CD8-positive, alpha-beta memory T cell (primary cell): Measurements from ENCODE around the gene GGACT. TPM values are rescaled to one million over a fixed set of nuclear protein-coding genes. Genes with fewer than 3 reads are reported as not detected.
A peak's percentile ranks its signal among the peaks of the same experiment; 100 is the strongest.

Source experiments
- CTCF ChIA-PET: fragments of 350-600 bp; sonication (Branson Sonifier 250); formaldehyde crosslinking; loops from one replicate; lab custom pipeline; 2021; ENCODE audit warnings: antibody characterized with exemption; lab: Charles Lee
- POLR2A ChIA-PET: fragments of 350-600 bp; sonication (Branson Sonifier 250); formaldehyde crosslinking; loops from one replicate; lab custom pipeline; 2021; ENCODE audit warnings: antibody characterized with exemption; lab: Charles Lee
- DNase-seq, 5 donors: peaks; one replicate each; pipeline versions ENCODE4 v3.0.0 to v3.0.0-alpha.2; 2020 to 2022; ENCODE audit warnings: mixed read lengths in 1 of 5
- H3K27ac ChIP-seq: one replicate; pipeline ENCODE4 v1.7.0; 2013; ENCODE audit warnings: low read depth, mild to moderate bottlenecking, low read length, moderate library complexity
- H3K27me3 ChIP-seq: 2 replicates; pipeline ENCODE4 v1.7.0; 2013; ENCODE audit warnings: low read length, mild to moderate bottlenecking; ENCODE audit not compliant: insufficient read depth, poor library complexity, severe bottlenecking
- H3K36me3 ChIP-seq: 2 replicates; pipeline ENCODE4 v1.7.0; 2013; ENCODE audit warnings: mild to moderate bottlenecking, low read length, moderate library complexity; ENCODE audit not compliant: insufficient read depth
- H3K4me1 ChIP-seq: 2 replicates; pipeline ENCODE4 v1.7.0; 2013; ENCODE audit warnings: mild to moderate bottlenecking, low read length, moderate library complexity; ENCODE audit not compliant: insufficient read depth
- H3K4me3 ChIP-seq: 2 replicates; pipeline ENCODE4 v1.7.0; 2013; ENCODE audit warnings: mild to moderate bottlenecking, low read length
- H3K9me3 ChIP-seq: 2 replicates; pipeline ENCODE4 v1.7.0; 2013; ENCODE audit warnings: mild to moderate bottlenecking, low read length
- H3K27ac Mint-ChIP-seq, 8 donors: one replicate each; pipeline ENCODE4 v1.8.0; 2020 to 2021; ENCODE audit warnings: mixed read lengths in 8 of 8, mild to moderate bottlenecking in 6 of 8, inconsistent platforms in 3 of 8, moderate library complexity in 3 of 8
- H3K27me3 Mint-ChIP-seq, 2 donors: one replicate each; pipeline ENCODE4 v1.8.0; 2020 to 2021; ENCODE audit warnings: mixed read lengths in 2 of 2, mild to moderate bottlenecking in 1 of 2, moderate library complexity in 1 of 2
- H3K36me3 Mint-ChIP-seq, 3 donors: one replicate each; pipeline ENCODE4 v1.8.0; 2020 to 2021; ENCODE audit warnings: mixed read lengths in 3 of 3, inconsistent platforms in 1 of 3, mild to moderate bottlenecking in 1 of 3
- H3K4me1 Mint-ChIP-seq, 3 donors: one replicate each; pipeline ENCODE4 v1.8.0; 2020 to 2021; ENCODE audit warnings: mixed read lengths in 3 of 3, inconsistent platforms in 1 of 3, mild to moderate bottlenecking in 1 of 3
- H3K4me3 Mint-ChIP-seq, 7 donors: one replicate each; pipeline ENCODE4 v1.8.0; 2020 to 2021; ENCODE audit warnings: mixed read lengths in 7 of 7, mild to moderate bottlenecking in 6 of 7, moderate library complexity in 4 of 7, inconsistent platforms in 2 of 7
- H3K9me3 Mint-ChIP-seq, 5 donors: one replicate each; pipeline ENCODE4 v1.8.0; 2020 to 2022; ENCODE audit warnings: mixed read lengths in 5 of 5, mild to moderate bottlenecking in 3 of 5, moderate library complexity in 2 of 5, inconsistent platforms in 1 of 5
- polyA plus RNA-seq: library from polyadenylated mRNA; unstranded; fragments of 300-500 nt; fragmentation: Illumina TruSeq; gene quantifications from one replicate; pipeline ENCODE4 v1.2.3, GENCODE V29; 2021
- total RNA-seq, 2 experiments: library from RNA; stranded (reverse); gene quantifications; one replicate each; pipeline ENCODE4 v1.2.3, GENCODE V29; 2021

Gene GGACT
- total RNA-seq = 1 to 10 TPM; 4.9 to 5.7 TPM
- polyA plus RNA-seq = 9.2 TPM

- Mint-ChIP-seq H3K4me1 (peaks cover 39 to 48% (median 47%) of the 10 kb centered on the region in 3 donors), H3K27ac (peak within 1 kb of the TSS; percentile 72 to 94 (median 84)), H3K27me3 (no peaks in the 10 kb centered on the region), H3K4me3 (peak within 1 kb of the TSS; percentile 81 to 91 (median 86)), H3K9me3 (no peaks in the 10 kb centered on the region), H3K36me3 (peaks cover 0 to 2% (median 2%) of the 10 kb centered on the region in 3 donors)
- no peaks in the 10 kb centered on the region for H3K36me3 ChIP-seq
- DNase-seq = peak; percentile 75 to 87 (median 83)
- H3K4me3 ChIP-seq = peak within 1 kb of the TSS; percentile 54
- ChIA-PET CTCF (interaction anchor here (0.7 to 3.5 kb wide), 12 partner anchors 9 to 932 kb away, joined by 3 to 47 read pairs (median 4); partner anchors contain the start of gene TMTC4), POLR2A (interaction anchor here (0.7 to 1.1 kb wide), 4 partner anchors 16 to 87 kb away, joined by 3 to 9 read pairs (median 4); partner anchors contain the start of gene TMTC4)
- no peaks in the 10 kb centered on the region for H3K27me3 ChIP-seq
- H3K9me3 ChIP-seq = no peaks in the 10 kb centered on the region
- H3K4me1 ChIP-seq = peaks cover 42% of the 10 kb centered on the region
- H3K27ac ChIP-seq = peak within 1 kb of the TSS; percentile 59
These were observed at the start of gene GGACT for GRCh38 chr13:100588331-100589177. Gene GGACT, minus strand, starts transcription at chr13:100588789. Its CDS starts 56,198 bp downstream, at chr13:100532591.

GRCh38 chr13:100637796-100638195 lies 49.2 kb upstream of the GGACT start:
- Mint-ChIP-seq H3K27me3 (no peaks in the 10 kb centered on the region), H3K4me1 (no peaks in the 10 kb centered on the region), H3K9me3 (no peaks in the 10 kb centered on the region), H3K36me3 (peaks cover 10 to 87% (median 24%) of the 10 kb centered on the region in 3 donors), H3K4me3 (no peak overlapping the region), H3K27ac (peak overlapping the region in 1 of 8 donors; percentile 42)
- Histone ChIP-seq H3K4me1 (no peaks in the 10 kb centered on the region), H3K27ac (no peak overlapping the region), H3K36me3 (peaks cover 14% of the 10 kb centered on the region), H3K4me3 (no peak overlapping the region), H3K27me3 (no peaks in the 10 kb centered on the region), H3K9me3 (no peaks in the 10 kb centered on the region)
- POLR2A ChIA-PET = no interaction called here
- CTCF ChIA-PET = no interaction called here
- DNase-seq = no peak

- Histone ChIP-seq H3K36me3 (peaks cover 14% of the 10 kb centered on the region), H3K4me1 (no peaks in the 10 kb centered on the region), H3K27me3 (no peaks in the 10 kb centered on the region), H3K27ac (no peak overlapping the region), H3K4me3 (no peak overlapping the region), H3K9me3 (no peaks in the 10 kb centered on the region)
- Mint-ChIP-seq H3K4me1 (no peaks in the 10 kb centered on the region), H3K27me3 (no peaks in the 10 kb centered on the region), H3K27ac (no peak overlapping the region), H3K4me3 (no peak overlapping the region), H3K9me3 (no peaks in the 10 kb centered on the region), H3K36me3 (peaks cover 10 to 84% (median 24%) of the 10 kb centered on the region in 3 donors)
- POLR2A ChIA-PET = no interaction called here
- DNase-seq = no peak
- CTCF ChIA-PET = no interaction called here
These were observed 48.8 kb upstream of the GGACT start for GRCh38 chr13:100637380-100637779.

- DNase-seq = no peak
- H3K36me3 ChIP-seq = peaks cover 9% of the 10 kb centered on the region
- H3K27me3 Mint-ChIP-seq = no peaks in the 10 kb centered on the region
- no peak overlapping the region for H3K4me3 ChIP-seq
- H3K4me3 Mint-ChIP-seq = no peak overlapping the region
- ChIA-PET CTCF (interaction anchor here (0.6 kb wide), 1 partner anchor 582 kb away, joined by 3 read pairs; no protein-coding TSS in a partner anchor), POLR2A (no interaction called here)
- H3K36me3 Mint-ChIP-seq = peaks cover 5 to 82% (median 23%) of the 10 kb centered on the region in 3 donors
- H3K27ac Mint-ChIP-seq = no peak overlapping the region
- H3K4me1 ChIP-seq = no peaks in the 10 kb centered on the region
- H3K9me3 Mint-ChIP-seq = no peaks in the 10 kb centered on the region
- no peak overlapping the region for H3K27ac ChIP-seq
- H3K9me3 ChIP-seq = no peaks in the 10 kb centered on the region
- no peaks in the 10 kb centered on the region for H3K27me3 ChIP-seq
- H3K4me1 Mint-ChIP-seq = no peaks in the 10 kb centered on the region
These were observed 47.9 kb upstream of the GGACT start for GRCh38 chr13:100636441-100636840.

GRCh38 chr13:100636004-100636403 lies 47.4 kb upstream of the GGACT start:
- ChIA-PET POLR2A (no interaction called here), CTCF (no interaction called here)

GRCh38 chr13:100634696-100635095 lies 46.1 kb upstream of the GGACT start:
- Mint-ChIP-seq H3K9me3 (no peaks in the 10 kb centered on the region), H3K4me3 (no peak overlapping the region), H3K27me3 (no peaks in the 10 kb centered on the region), H3K4me1 (no peaks in the 10 kb centered on the region), H3K36me3 (peaks cover 0 to 85% (median 23%) of the 10 kb centered on the region in 3 donors), H3K27ac (no peak overlapping the region)
- DNase-seq = no peak
- Histone ChIP-seq H3K27me3 (no peaks in the 10 kb centered on the region), H3K9me3 (no peaks in the 10 kb centered on the region), H3K4me1 (no peaks in the 10 kb centered on the region), H3K4me3 (no peak overlapping the region), H3K27ac (no peak overlapping the region), H3K36me3 (peaks cover 4% of the 10 kb centered on the region)
- ChIA-PET POLR2A (no interaction called here), CTCF (interaction anchor here (1.5 kb wide), 2 partner anchors 10 to 46 kb away, joined by 3 to 4 read pairs; no protein-coding TSS in a partner anchor)

More at GRCh38 chr13:100636004-100636403, 47.4 kb upstream of the GGACT start:
- DNase-seq = no peak
- H3K27ac Mint-ChIP-seq = peak overlapping the region in 1 of 8 donors; percentile 1
- Histone ChIP-seq H3K36me3 (peaks cover 6% of the 10 kb centered on the region), H3K27ac (no peak overlapping the region), H3K4me3 (no peak overlapping the region), H3K27me3 (no peaks in the 10 kb centered on the region), H3K4me1 (no peaks in the 10 kb centered on the region), H3K9me3 (no peaks in the 10 kb centered on the region)
- no peaks in the 10 kb centered on the region for H3K9me3 Mint-ChIP-seq
- peaks cover 2 to 81% (median 22%) of the 10 kb centered on the region in 3 donors for H3K36me3 Mint-ChIP-seq
- H3K4me1 Mint-ChIP-seq = no peaks in the 10 kb centered on the region
- no peaks in the 10 kb centered on the region for H3K27me3 Mint-ChIP-seq
- no peak overlapping the region for H3K4me3 Mint-ChIP-seq

- no peaks in the 10 kb centered on the region for H3K27me3 ChIP-seq
- no peaks in the 10 kb centered on the region for H3K9me3 ChIP-seq
- no peak overlapping the region for H3K27ac Mint-ChIP-seq
- POLR2A ChIA-PET = no interaction called here
- no peaks in the 10 kb centered on the region for H3K27me3 Mint-ChIP-seq
- no peaks in the 10 kb centered on the region for H3K4me1 Mint-ChIP-seq
- no peaks in the 10 kb centered on the region for H3K4me1 ChIP-seq
- CTCF ChIA-PET = interaction anchor here (0.6 to 1.5 kb wide), 2 partner anchors 44 to 683 kb away, joined by 3 to 4 read pairs; no protein-coding TSS in a partner anchor
- peaks cover 1 to 86% (median 30%) of the 10 kb centered on the region in 3 donors for H3K36me3 Mint-ChIP-seq
- no peak for DNase-seq
- no peak overlapping the region for H3K27ac ChIP-seq
- no peak overlapping the region for H3K4me3 Mint-ChIP-seq
- H3K9me3 Mint-ChIP-seq = no peaks in the 10 kb centered on the region
- H3K4me3 ChIP-seq = no peak overlapping the region
- H3K36me3 ChIP-seq = peaks cover 4% of the 10 kb centered on the region
These were observed 44.9 kb upstream of the GGACT start for GRCh38 chr13:100633461-100633860.

GRCh38 chr13:100630555-100630954 lies 42.0 kb upstream of the GGACT start:
- H3K4me3 Mint-ChIP-seq = no peak overlapping the region
- H3K27ac Mint-ChIP-seq = peak overlapping the region in 1 of 8 donors; percentile 33
- Histone ChIP-seq H3K36me3 (peaks cover 18% of the 10 kb centered on the region), H3K4me3 (no peak overlapping the region), H3K27me3 (no peaks in the 10 kb centered on the region), H3K4me1 (no peaks in the 10 kb centered on the region), H3K9me3 (no peaks in the 10 kb centered on the region), H3K27ac (no peak overlapping the region)
- ChIA-PET POLR2A (interaction anchor here (0.6 kb wide), 1 partner anchor 1622 kb away, joined by 3 read pairs; no protein-coding TSS in a partner anchor), CTCF (no interaction called here)
- peaks cover 17 to 88% (median 38%) of the 10 kb centered on the region in 3 donors for H3K36me3 Mint-ChIP-seq
- no peaks in the 10 kb centered on the region for H3K27me3 Mint-ChIP-seq
- no peaks in the 10 kb centered on the region for H3K9me3 Mint-ChIP-seq
- no peaks in the 10 kb centered on the region for H3K4me1 Mint-ChIP-seq
- DNase-seq = no peak
